GM19397 (cell line): ENCODE results near the gene GPC6.
"Not testable (repeated sequence)": the region's sequence is repeated elsewhere in the genome, so short reads cannot be mapped to it uniquely, and the experiment has no call there.

Experiments
- ATAC-seq: cut with Tn5 transposase; IDR thresholded peaks from one replicate; pipeline ENCODE4 v1.9.1; 2021; ENCODE audit warnings: mild to moderate bottlenecking, moderate library complexity; ENCODE audit not compliant: unreplicated experiment

GPC6 gene

DNA sequence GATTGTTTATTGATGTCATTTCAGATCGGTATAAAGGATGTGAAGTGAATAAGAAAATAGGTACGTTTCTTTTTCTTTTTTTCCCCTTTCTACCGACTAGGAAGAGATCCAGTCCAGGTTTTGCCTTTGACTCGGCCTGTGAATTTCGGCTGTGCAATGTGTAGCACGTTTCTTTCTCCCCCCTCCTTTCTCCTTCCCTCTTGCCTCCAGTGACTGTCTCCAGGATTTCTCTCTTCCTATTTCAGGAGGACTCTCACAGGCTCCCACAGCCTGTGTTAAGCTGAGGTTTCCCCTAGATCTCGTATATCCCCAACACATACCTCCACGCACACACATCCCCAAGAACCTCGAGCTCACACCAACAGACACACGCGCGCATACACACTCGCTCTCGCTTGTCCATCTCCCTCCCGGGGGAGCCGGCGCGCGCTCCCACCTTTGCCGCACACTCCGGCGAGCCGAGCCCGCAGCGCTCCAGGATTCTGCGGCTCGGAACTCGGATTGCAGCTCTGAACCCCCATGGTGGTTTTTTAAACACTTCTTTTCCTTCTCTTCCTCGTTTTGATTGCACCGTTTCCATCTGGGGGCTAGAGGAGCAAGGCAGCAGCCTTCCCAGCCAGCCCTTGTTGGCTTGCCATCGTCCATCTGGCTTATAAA is at the start of gene GPC6:
TSS of gene GPC6 (plus strand) at position 185 of the 657 bp plus-strand sequence.
- no peak for ATAC-seq

DNA sequence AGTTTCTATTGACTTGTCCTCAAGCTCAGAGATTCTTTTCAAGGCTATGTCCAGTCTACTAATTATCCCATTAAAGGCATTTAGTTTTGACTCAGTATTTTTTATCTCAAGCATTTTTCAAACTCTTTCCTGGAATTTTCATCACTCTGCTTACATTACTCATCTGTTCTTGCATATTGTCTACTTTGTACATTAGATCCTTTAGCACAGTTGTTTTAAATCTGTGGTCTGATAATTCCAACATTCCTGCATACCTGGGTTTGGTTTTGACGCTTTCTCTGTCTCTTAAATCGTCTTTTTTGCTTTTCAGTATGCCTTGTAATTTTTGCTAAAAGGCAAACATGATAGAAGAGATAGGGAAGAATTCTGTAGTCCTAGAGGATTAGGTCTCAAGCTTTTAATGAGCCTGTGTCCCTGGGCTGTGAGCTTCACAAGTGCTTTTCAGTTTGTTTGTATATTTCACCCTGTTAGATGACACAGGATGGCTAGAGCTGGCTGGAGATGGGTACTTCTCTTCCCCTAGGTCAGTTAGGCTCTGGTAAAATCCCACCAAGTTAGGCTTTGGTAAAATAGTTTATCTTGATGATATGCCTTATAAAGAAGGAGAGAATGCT is 46.1 kb upstream of the GPC6 start:
- no peak for ATAC-seq

DNA sequence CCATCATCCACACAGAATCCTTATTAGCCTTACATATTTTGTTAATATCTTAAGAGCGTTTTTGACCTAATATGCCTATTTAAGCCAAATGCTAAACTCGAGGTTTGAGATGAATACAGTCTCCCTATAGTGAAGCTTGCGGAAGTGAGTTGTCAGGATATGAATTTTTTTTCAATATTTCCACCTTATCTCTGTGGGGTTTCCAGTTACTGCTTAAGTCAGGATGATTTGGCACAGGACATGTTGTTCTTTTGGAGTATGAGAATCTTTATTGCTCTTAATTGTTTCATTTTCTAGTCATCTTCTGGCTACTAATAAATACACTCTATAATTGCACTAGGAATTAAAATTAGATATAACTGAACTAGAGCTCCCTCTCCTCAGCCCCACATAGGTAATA is 44.2 kb upstream of the GPC6 start:
- no peak for ATAC-seq

- ATAC-seq, result no peak
Observed at GRCh38 chr13:93183302-93183701, 43.3 kb upstream of the GPC6 start.

GRCh38 chr13:93190006-93190405 is 36.6 kb upstream of the GPC6 start:
- no peak for ATAC-seq

GRCh38 chr13:93193682-93194081 is 32.9 kb upstream of the GPC6 start:
- no peak for ATAC-seq

- no peak for ATAC-seq
Observed at GRCh38 chr13:93199856-93200255, 26.8 kb upstream of the GPC6 start.

- no peak for ATAC-seq
Observed at GRCh38 chr13:93200626-93201025, 26.0 kb upstream of the GPC6 start.

GRCh38 chr13:93201992-93202558 is 24.5 kb upstream of the GPC6 start:
- ATAC-seq, result no peak

- ATAC-seq, result not testable (repeated sequence)
Observed at GRCh38 chr13:93206778-93207392, 19.7 kb upstream of the GPC6 start.

GRCh38 chr13:93216122-93216521 is 10.5 kb upstream of the GPC6 start:
- ATAC-seq, result no peak

- ATAC-seq, result no peak
Observed at GRCh38 chr13:93217721-93218261, 8.8 kb upstream of the GPC6 start.

- ATAC-seq, result no peak
Observed at GRCh38 chr13:93218583-93218982, 8.0 kb upstream of the GPC6 start.

- no peak for ATAC-seq
Observed at GRCh38 chr13:93220073-93220472, 6.5 kb upstream of the GPC6 start.

GRCh38 chr13:93222976-93223375 is 3.6 kb upstream of the GPC6 start:
- ATAC-seq, result no peak

- no peak for ATAC-seq
Observed at GRCh38 chr13:93224535-93224934, 2.1 kb upstream of the GPC6 start.

DNA sequence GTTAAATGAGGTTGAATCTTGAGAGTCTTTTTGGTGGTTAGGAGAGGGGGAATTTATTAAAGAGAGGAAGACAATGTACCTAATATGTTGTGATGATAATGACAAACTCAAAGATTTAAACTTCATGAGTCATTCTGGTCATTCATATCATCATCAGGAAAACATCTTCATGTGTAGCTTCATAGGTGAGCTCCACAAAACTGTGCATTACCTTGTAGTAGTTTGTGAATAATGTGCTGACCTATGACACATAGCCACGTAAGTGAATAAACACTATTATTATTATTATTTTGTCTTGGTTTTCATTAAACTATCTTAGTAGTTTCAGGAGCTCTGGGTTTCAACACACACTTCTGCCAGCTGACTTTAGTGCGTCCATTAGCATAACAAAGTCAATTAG is 997 bp upstream of the GPC6 start:
- ATAC-seq, result no peak

DNA sequence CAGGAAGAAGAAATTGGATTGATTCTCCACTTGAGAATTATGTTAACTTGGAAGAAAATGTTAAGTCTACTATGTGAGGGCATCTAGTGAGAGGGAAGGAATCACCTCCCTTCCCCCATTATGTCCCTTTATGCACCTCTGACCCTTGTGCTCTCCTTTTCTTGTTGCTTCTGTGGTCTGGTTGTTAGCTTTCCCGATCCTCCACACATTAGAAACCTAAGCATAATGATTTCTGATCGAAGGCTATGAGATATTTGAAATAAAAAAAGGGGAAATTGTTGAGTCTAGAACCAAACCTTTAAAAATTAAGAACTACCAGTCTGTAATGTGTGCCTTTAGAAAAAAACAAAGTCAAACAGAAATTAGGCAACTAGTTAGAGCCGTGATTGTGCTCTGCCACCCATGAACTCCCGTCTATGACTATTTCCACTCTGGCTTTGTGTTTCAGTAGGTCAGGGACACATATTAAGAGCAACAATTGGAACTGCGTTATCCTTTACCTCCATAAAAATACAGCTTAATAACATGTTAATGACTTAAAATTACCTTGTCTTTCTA is 463 bp upstream of the GPC6 start:
- ATAC-seq, result no peak

DNA sequence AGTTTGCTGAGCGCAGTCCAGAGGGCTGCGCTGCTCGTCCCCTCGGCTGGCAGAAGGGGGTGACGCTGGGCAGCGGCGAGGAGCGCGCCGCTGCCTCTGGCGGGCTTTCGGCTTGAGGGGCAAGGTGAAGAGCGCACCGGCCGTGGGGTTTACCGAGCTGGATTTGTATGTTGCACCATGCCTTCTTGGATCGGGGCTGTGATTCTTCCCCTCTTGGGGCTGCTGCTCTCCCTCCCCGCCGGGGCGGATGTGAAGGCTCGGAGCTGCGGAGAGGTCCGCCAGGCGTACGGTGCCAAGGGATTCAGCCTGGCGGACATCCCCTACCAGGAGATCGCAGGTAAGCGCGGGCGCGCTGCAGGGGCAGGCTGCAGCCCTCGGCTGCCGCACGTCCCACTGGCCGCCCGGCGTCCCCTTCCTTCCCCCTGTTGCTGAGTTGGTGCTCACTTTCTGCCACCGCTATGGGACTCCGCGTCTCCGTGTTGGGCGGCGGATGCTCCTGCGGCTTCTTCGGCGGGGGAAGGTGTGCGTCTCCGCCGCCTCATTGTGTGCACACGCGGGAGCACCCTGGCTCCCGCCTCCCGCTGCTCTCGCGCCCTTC is 772 bp downstream of the GPC6 start:
- no peak for ATAC-seq

GRCh38 chr13:93227878-93228642 is 1.5 kb downstream of the GPC6 start:
- ATAC-seq, result no peak

DNA sequence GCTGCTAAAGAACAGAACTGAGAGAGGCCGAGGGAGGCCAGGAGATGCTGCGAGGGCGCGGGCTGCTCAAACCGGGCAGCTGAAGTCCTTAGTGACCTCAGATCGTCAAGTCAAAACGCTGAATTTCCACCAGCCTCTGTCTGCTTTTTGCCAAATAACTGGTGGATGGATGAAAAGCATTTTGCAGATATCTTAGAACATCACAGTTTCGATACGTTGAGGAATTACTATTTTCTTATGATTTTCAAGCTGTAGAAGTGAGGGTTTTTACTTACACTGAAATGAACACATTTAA is 2.0 kb downstream of the GPC6 start:
- no peak for ATAC-seq
